Peyer's patch (tissue), 4 donors: ENCODE measurements around the gene KDM2A.

Experiments used
- CTCF ChIP-seq, 6 experiments: fragments of 450-650 bp in 4 of 6; fragments of 200-600 bp in 2 of 6; sonication (generic) in 1 of 6; IDR thresholded peaks; one replicate each; pipeline ENCODE4 v1.5.1; 2017 to 2019; ENCODE audit warnings: antibody characterized with exemption in 6 of 6, mild to moderate bottlenecking in 3 of 6, moderate library complexity in 1 of 6
- POLR2A ChIP-seq, 2 donors: fragments of 450-650 bp; IDR thresholded peaks; one replicate each; pipeline ENCODE4 v1.5.1; 2017; ENCODE audit warnings: antibody characterized with exemption in 2 of 2, mild to moderate bottlenecking in 2 of 2, moderate library complexity in 2 of 2

- TF ChIP-seq POLR2A (IDR thresholded peaks at IDR 0.05) (no peak), CTCF (IDR thresholded peaks at IDR 0.05) (no peak)
Measured at GRCh38 chr11:67098799-67099429, 20.1 kb upstream of the KDM2A start.
